SU-DHL-6 (cell line): ENCODE results near the gene TPK1.

Experiments
- H2AFZ ChIP-seq: fragments of 200-600 bp; sonication (generic); 2 replicates; pipeline ENCODE4 v1.6.1; 2014; ENCODE audit warnings: low read depth, mild to moderate bottlenecking, moderate library complexity, mixed read lengths, antibody characterized with exemption, low read length; ENCODE audit not compliant: severe bottlenecking
- H3F3A ChIP-seq: fragments of 200-600 bp; shearing (Covaris generic); 2 replicates; pipeline ENCODE4 v1.6.0; 2016; ENCODE audit warnings: antibody characterized with exemption, mild to moderate bottlenecking; ENCODE audit not compliant: insufficient read depth
- H3K27ac ChIP-seq: fragments of 200-600 bp; sonication (generic); 2 replicates; pipeline ENCODE4 v1.5.1; 2016; ENCODE audit warnings: low read depth, mild to moderate bottlenecking, low read length, moderate library complexity, mixed read lengths
- H3K27me3 ChIP-seq: fragments of 200-600 bp; sonication (generic), shearing (Covaris generic); 2 replicates; pipeline ENCODE4 v1.6.0; 2014; ENCODE audit warnings: mild to moderate bottlenecking, low read length
- H3K36me3 ChIP-seq: fragments of 200-600 bp; sonication (generic); 2 replicates; pipeline ENCODE4 v1.6.1; 2014; ENCODE audit warnings: mild to moderate bottlenecking, low read length, mixed read lengths
- H3K4me2 ChIP-seq: fragments of 300-600, 200-600 bp; shearing (Covaris generic), sonication (generic); 2 replicates; pipeline ENCODE4 v1.6.0; 2014; ENCODE audit warnings: low read length, low read depth, mild to moderate bottlenecking; ENCODE audit not compliant: poor library complexity, severe bottlenecking
- H3K4me3 ChIP-seq: fragments of 200-600 bp; sonication (generic); 2 replicates; pipeline ENCODE4 v1.5.1; 2014; ENCODE audit warnings: antibody characterized with exemption, low read length, mild to moderate bottlenecking, mixed read lengths; ENCODE audit not compliant: insufficient read depth, poor library complexity, severe bottlenecking
- H3K79me2 ChIP-seq: fragments of 200-600 bp; sonication (generic); 2 replicates; pipeline ENCODE4 v1.6.1; 2014; ENCODE audit warnings: mild to moderate bottlenecking, low read length, moderate library complexity; ENCODE audit not compliant: insufficient read depth
- H3K9ac ChIP-seq: fragments of 200-600 bp; sonication (generic); 2 replicates; pipeline ENCODE4 v1.7.0; 2014; ENCODE audit warnings: mild to moderate bottlenecking, low read length
- H3K9me2 ChIP-seq: fragments of 200-600 bp; sonication (generic); replicated peaks from 2 replicates; pipeline ENCODE4 v1.6.1; 2014; ENCODE audit warnings: low read length; ENCODE audit not compliant: insufficient read depth
- H3K9me3 ChIP-seq: fragments of 200-600 bp; sonication (generic); 2 replicates; pipeline ENCODE4 v1.6.1; 2014; ENCODE audit warnings: low read length, mixed read lengths; ENCODE audit not compliant: insufficient read depth
- H4K20me1 ChIP-seq: fragments of 200-600 bp; sonication (generic); 2 replicates; pipeline ENCODE4 v1.6.1; 2014; ENCODE audit warnings: low read depth, mild to moderate bottlenecking, antibody characterized with exemption, low read length, moderate library complexity, mixed read lengths
- EZH2phosphoT487 ChIP-seq: fragments of 200-600 bp; sonication (generic), shearing (Covaris generic); conservative IDR thresholded peaks from 2 replicates; pipeline ENCODE4 v1.6.1; 2018; ENCODE audit warnings: mild to moderate bottlenecking, antibody characterized with exemption, low read length, moderate library complexity, mixed read lengths
- TF ChIP-seq, protein P1 (sequence below): fragments of 200-600 bp; sonication (generic); IDR thresholded peaks from one replicate; pipeline ENCODE4 v1.5.1; 2017; ENCODE audit warnings: antibody characterized with exemption, mild to moderate bottlenecking, low read length, moderate library complexity; ENCODE audit not compliant: insufficient read depth, poor library complexity, severe bottlenecking

Gene TPK1

GRCh38 chr7:144474363-144474762 lies 361.5 kb downstream of the TPK1 start:
- H3K4me3 ChIP-seq: no peak overlapping the region
- no peaks in the 10 kb centered on the region for H4K20me1 ChIP-seq
- no peak for TF ChIP-seq EZH2phosphoT487
- TF ChIP-seq, protein P1, sequence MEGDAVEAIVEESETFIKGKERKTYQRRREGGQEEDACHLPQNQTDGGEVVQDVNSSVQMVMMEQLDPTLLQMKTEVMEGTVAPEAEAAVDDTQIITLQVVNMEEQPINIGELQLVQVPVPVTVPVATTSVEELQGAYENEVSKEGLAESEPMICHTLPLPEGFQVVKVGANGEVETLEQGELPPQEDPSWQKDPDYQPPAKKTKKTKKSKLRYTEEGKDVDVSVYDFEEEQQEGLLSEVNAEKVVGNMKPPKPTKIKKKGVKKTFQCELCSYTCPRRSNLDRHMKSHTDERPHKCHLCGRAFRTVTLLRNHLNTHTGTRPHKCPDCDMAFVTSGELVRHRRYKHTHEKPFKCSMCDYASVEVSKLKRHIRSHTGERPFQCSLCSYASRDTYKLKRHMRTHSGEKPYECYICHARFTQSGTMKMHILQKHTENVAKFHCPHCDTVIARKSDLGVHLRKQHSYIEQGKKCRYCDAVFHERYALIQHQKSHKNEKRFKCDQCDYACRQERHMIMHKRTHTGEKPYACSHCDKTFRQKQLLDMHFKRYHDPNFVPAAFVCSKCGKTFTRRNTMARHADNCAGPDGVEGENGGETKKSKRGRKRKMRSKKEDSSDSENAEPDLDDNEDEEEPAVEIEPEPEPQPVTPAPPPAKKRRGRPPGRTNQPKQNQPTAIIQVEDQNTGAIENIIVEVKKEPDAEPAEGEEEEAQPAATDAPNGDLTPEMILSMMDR: no peak
- no peaks in the 10 kb centered on the region for H3K79me2 ChIP-seq
- H3K27me3 ChIP-seq: no peaks in the 10 kb centered on the region
- H3F3A ChIP-seq: no peaks in the 10 kb centered on the region
- H3K27ac ChIP-seq: no peak overlapping the region
- H3K9ac ChIP-seq: no peak overlapping the region
- no peak overlapping the region for H2AFZ ChIP-seq
- no peaks in the 10 kb centered on the region for H3K9me2 ChIP-seq
- no peak overlapping the region for H3K4me2 ChIP-seq
- no peaks in the 10 kb centered on the region for H3K9me3 ChIP-seq
- no peaks in the 10 kb centered on the region for H3K36me3 ChIP-seq

DNA sequence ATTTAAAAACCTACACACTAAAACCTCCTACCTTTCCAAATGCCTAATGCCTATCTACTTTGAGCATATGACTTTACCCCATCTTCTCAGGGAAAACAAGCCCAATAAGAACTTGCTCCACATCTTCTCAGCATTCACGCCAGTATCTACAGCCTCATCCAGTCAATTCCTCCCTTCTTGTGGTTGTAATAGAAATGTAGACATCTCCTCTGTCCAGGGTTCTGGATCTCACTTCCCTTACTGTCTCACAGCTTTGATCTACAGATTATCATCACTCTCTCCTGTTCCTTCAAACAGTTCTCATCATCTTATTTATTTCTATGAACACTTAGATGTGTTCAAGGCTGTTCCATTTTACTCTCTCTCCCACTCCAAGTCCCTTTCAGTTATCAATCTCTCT lies 361.9 kb downstream of the TPK1 start:
- Histone ChIP-seq H3K36me3 (no peaks in the 10 kb centered on the region), H3K9me2 (no peaks in the 10 kb centered on the region), H3K4me2 (no peak overlapping the region), H3K9ac (no peak overlapping the region), H3F3A (no peaks in the 10 kb centered on the region), H3K27me3 (no peaks in the 10 kb centered on the region), H3K4me3 (no peak overlapping the region), H4K20me1 (no peaks in the 10 kb centered on the region), H2AFZ (no peak overlapping the region), H3K27ac (no peak overlapping the region), H3K79me2 (no peaks in the 10 kb centered on the region), H3K9me3 (no peaks in the 10 kb centered on the region)
- TF ChIP-seq, protein P1: no peak
- TF ChIP-seq EZH2phosphoT487: no peak

DNA sequence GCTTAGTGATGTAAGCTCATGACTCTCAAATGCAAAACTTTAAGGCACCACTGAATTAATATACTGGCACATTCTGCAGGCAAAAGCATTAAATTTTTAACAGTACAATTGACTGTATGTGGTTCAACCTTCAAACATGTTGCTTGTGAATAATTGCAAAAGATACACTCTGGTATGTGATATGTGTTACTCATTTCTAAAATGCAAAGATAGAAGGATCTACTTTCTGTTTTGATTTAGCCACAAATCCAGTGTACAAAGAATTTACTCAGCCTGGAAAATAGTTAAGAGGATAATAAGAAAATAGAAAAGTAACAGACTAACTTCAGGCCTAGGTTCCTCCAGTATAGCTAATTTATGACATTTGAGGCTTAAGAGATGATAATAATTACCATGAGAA lies 365.8 kb downstream of the TPK1 start:
- Histone ChIP-seq H3K79me2 (no peaks in the 10 kb centered on the region), H3K4me3 (no peak overlapping the region), H3K4me2 (no peak overlapping the region), H3F3A (no peaks in the 10 kb centered on the region), H3K27me3 (no peaks in the 10 kb centered on the region), H4K20me1 (no peaks in the 10 kb centered on the region), H3K9me3 (no peaks in the 10 kb centered on the region), H2AFZ (no peak overlapping the region), H3K9ac (no peak overlapping the region), H3K9me2 (no peaks in the 10 kb centered on the region), H3K27ac (no peak overlapping the region), H3K36me3 (no peaks in the 10 kb centered on the region)
- no peak for TF ChIP-seq EZH2phosphoT487
- TF ChIP-seq, protein P1: no peak
